Activated T-cell treated with anti-CD3 and anti-CD28 coated beads, Interleukin-2, amount 50 U/mL, for 4 hours (primary cell): Measurements from ENCODE around the gene CDK2AP2. TPM values are rescaled to one million over a fixed set of nuclear protein-coding genes. Genes with fewer than 3 reads are reported as not detected.

Source experiments
- ATAC-seq, 2 donors: fragments of 200-7000 bp; cut with Tn5 transposase; one replicate each; pipeline ENCODE4 v1.10.0; 2021
- DNase-seq: peaks from one replicate; pipeline ENCODE4 v3.0.0-alpha.2; 2020
- H3K27me3 Mint-ChIP-seq: one replicate; pipeline ENCODE4 v1.8.0; 2021; ENCODE audit warnings: low read depth, mixed read lengths
- H3K36me3 Mint-ChIP-seq: one replicate; pipeline ENCODE4 v1.8.0; 2022; ENCODE audit warnings: mixed read lengths; ENCODE audit not compliant: insufficient read depth
- H3K4me1 Mint-ChIP-seq: one replicate; pipeline ENCODE4 v1.8.0; 2021; ENCODE audit warnings: low read depth, mixed read lengths
- H3K4me3 Mint-ChIP-seq: one replicate; pipeline ENCODE4 v1.8.0; 2021; ENCODE audit warnings: mild to moderate bottlenecking, moderate library complexity, mixed read lengths
- H3K9me3 Mint-ChIP-seq: one replicate; pipeline ENCODE4 v1.8.0; 2021; ENCODE audit warnings: mixed read lengths
- total RNA-seq, 3 donors: library from RNA; stranded (reverse); gene quantifications; one replicate each; pipeline ENCODE4 v1.2.1, GENCODE V29; 2021

CDK2AP2 gene
- total RNA-seq, 3 donors from 2014 or later = 79.1 to 89.1 (median 86.2) TPM

DNA sequence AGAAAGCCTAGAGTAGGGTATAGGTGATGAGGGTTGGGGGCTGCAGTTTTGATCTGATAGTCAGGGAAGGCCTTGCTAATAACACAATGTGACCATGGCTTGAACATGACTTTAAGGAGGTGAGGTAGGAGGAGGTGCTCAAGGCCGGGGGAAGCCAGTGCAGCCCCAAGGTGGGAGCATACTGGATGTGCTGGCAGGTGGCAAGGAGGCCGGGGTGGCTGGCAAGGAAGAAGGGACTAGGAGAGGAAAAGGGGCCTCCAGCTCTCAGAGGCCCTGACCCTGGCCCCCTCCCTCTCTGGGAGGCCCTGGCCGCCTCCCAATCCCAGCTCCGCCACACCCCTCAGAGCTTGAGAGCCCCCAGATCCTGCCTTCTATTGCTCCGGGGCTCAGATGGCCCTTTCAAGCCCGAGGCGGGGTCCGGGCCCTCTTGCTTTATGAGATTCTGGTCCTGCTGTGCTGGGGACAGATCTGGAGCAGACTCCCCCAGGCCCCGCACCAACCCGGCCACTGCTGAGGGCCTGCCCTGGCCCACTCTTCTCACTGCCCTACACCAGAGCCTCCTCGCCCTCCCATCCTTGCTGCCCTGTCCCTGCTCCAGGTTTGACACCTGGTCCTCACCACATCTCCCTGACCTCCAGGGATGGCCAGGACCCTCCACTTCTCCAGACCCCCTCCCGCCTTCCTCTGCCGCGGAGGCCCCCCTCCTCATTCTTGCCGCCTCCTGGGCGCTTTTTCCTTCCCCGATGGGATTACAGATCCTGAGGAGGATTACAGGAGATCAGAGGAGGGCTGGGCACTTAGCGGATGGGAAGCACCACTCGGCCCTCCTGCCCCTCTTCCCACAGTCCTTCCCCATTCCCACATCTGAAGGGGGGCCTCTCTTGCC, 4.6 kb downstream of the CDK2AP2 start:
- Mint-ChIP-seq H3K9me3 (no peaks in the 10 kb centered on the region), H3K4me3 (peak overlapping the region; percentile 66), H3K36me3 (peaks cover 12% of the 10 kb centered on the region), H3K27me3 (no peaks in the 10 kb centered on the region), H3K4me1 (peaks cover 38% of the 10 kb centered on the region)
- ATAC-seq = no peak
- DNase-seq = no peak

DNA sequence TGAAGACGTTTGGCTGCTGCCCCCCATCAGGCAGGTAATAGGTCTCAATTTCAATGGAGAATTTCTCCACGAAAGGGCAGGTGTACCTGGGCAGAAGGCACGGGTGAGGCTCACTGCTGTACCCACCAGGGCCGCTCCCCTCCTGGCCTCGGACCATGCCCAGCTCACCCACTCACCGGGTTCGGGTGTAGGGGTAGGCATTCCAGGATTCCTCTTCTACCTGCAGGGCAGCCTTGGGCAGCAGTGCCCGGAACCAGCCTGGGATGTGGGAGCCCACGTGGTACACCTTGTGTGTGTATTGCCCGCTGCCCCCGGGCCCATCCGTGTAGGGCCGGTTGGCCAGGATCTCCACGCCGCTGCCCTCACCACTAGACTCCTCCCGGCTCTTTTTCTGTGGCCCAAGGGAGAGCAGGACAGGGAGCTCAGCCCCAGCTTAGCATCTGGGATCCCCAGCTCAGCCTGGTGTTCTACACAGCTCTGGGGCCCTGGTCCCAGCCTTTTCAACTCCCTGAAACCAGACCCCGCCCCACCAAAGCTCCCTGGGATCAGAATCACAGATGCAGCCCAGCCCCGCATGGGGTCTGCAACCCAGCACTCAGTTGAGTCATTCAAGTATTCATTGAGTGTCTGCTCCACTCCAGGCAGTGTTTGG, 5.5 kb downstream of the CDK2AP2 start:
- peak overlapping the region; percentile 66 for H3K4me3 Mint-ChIP-seq
- peaks cover 14% of the 10 kb centered on the region for H3K36me3 Mint-ChIP-seq
- ATAC-seq = no peak
- no peaks in the 10 kb centered on the region for H3K27me3 Mint-ChIP-seq
- no peaks in the 10 kb centered on the region for H3K9me3 Mint-ChIP-seq
- H3K4me1 Mint-ChIP-seq = peaks cover 38% of the 10 kb centered on the region
- no peak for DNase-seq

DNA sequence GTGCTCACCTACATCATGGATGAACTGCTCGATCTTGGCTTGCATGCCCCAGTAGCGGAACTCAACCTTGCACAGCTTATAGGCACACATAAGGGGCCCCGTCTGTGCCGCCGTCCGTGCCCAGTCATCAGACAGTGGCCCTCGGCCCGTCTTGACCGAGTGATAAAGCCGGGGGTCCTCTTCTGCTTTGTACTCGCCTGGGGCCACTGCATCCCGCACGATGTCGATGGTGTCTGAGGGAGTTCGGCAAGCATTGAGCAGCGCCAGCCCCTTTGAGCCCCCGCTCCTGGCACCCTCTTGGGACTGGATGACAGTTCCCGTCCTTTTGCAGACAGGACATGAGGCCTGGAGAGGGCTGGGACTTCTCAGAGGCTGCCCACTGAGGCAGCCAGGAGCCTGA, 6.1 kb downstream of the CDK2AP2 start:
- Mint-ChIP-seq H3K4me3 (no peak overlapping the region), H3K36me3 (peaks cover 14% of the 10 kb centered on the region), H3K9me3 (no peaks in the 10 kb centered on the region), H3K27me3 (no peaks in the 10 kb centered on the region), H3K4me1 (peaks cover 32% of the 10 kb centered on the region)
- no peak for DNase-seq
- no peak for ATAC-seq

DNA sequence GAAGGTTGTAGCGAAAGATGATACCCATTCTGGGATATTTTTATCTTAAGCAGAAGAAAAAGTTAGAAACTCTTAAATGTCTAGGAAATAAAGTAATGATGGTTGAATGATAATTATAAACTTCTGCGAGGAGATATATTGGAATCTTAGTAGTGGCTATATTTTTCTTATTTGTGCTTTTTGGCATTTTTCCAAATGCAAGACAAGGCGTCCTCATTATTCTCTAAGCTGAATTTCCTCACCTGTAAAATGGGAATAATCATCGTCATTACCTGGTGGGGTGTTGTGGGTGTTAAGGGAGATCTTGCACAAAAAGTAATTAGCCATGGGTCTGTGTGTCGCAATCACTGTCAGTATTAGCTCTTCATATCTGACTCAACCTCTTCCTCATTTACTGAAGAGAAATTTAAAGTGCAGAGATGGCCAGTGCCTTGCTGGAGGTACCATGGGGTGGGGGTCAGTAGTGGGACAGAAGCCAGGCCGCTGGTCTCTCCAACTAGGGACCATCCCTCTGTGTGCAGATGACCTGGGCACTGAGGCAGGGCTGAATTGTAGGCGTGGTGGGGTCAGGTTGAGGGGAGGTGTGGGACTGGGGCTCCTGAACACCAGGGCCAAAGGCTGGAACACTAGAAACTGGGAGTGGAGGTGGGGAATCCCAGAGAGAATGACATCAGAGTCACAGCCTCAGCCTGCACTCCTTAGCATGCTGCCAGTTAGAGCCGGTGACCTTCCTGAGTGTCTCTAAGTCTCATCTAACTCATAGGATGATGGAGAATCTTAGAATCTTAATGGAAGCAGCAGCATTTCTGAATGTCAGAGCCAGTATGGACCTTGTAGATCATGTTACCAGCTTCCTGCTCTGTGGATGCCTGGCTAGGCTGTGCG, 6.9 kb downstream of the CDK2AP2 start:
- H3K27me3 Mint-ChIP-seq = no peaks in the 10 kb centered on the region
- no peaks in the 10 kb centered on the region for H3K9me3 Mint-ChIP-seq
- peaks cover 26% of the 10 kb centered on the region for H3K4me1 Mint-ChIP-seq
- peaks cover 14% of the 10 kb centered on the region for H3K36me3 Mint-ChIP-seq
- ATAC-seq (no peak), DNase-seq (no peak)
- no peak overlapping the region for H3K4me3 Mint-ChIP-seq

DNA sequence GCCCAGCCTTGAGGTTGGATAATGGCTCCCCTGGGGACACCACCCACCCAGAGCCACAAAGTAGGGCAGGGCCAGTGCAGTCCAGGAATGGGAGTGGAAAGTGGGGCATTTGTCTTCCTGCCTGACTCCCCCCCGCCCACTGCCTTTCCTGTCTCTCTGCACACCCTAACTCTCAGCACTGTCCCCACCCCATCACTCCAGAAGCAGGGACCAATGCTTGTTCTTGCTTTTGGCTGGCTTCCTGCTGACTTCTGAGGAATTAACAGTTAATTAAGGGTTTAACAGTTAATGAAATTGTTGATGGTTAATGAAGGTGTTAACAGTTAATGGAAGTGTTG, 7.5 kb downstream of the CDK2AP2 start:
- Mint-ChIP-seq H3K4me1 (peaks cover 20% of the 10 kb centered on the region), H3K27me3 (no peaks in the 10 kb centered on the region), H3K4me3 (no peak overlapping the region), H3K36me3 (peaks cover 14% of the 10 kb centered on the region), H3K9me3 (no peaks in the 10 kb centered on the region)
- no peak for DNase-seq
- ATAC-seq = no peak

DNA sequence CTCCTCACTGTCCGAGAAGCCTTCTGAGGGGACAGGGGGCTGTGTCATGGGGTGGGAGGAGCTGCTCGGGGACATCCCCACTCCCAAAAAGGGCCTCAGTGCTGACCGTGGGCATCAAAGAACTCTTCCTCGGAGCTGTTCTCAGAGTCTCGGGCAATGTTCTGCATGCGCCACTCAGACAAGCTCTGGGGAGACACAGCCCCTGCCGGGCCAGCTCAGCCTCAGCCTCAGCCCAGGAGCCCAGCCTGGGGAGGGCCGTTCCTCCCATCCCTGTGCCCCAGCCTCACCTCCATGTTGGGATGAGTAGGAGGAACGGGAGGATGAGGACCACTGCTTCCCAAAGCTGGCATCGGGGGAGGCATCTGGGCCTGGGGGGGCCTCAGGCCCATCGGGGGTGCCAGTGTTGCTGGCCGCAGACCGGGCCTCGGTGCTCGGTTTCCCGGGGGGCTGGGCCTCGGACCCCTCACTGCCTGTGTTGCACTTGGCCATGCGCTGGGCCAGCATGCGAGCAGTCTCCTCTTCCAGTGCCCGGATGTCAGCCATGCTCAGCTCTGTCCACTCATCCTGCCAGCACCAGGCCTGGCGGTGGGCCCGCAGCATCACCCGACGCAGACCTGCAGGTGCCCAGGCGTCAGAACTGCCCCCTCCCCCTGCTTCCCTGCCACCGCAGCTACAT, 8.0 kb downstream of the CDK2AP2 start:
- DNase-seq = no peak
- H3K4me3 Mint-ChIP-seq = no peak overlapping the region
- H3K27me3 Mint-ChIP-seq = no peaks in the 10 kb centered on the region

DNA sequence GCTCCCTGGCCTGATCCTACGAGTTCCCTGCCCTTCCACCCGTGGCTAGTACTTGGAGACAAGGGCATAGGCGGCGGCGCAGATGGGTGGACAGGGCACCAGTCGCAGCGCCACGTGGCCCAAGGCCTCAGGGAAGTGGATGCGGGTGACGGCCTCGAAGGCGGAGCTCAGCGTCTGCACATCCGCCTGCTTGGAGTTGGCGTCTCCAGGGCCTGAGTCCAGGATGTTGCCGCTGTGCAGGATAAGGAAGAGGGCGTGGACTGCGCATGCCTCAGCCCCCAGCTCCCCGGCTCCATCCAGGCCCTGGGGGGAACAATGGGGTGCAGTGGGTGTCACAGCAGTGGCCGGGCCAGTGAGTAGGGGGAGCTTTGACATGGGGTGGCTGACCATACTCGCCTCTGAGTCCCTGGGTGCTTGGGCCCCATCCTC, 9.4 kb downstream of the CDK2AP2 start:
- H3K36me3 Mint-ChIP-seq = peaks cover 14% of the 10 kb centered on the region
- peaks cover 18% of the 10 kb centered on the region for H3K4me1 Mint-ChIP-seq
- ATAC-seq = no peak
- H3K27me3 Mint-ChIP-seq = no peaks in the 10 kb centered on the region
- no peak for DNase-seq
- no peak overlapping the region for H3K4me3 Mint-ChIP-seq
- no peaks in the 10 kb centered on the region for H3K9me3 Mint-ChIP-seq

More for the DNA sequence above, 8.0 kb downstream of the CDK2AP2 start:
- H3K36me3 Mint-ChIP-seq = peaks cover 14% of the 10 kb centered on the region
- H3K4me1 Mint-ChIP-seq = peaks cover 19% of the 10 kb centered on the region
- no peak for ATAC-seq
- H3K9me3 Mint-ChIP-seq = no peaks in the 10 kb centered on the region

DNA sequence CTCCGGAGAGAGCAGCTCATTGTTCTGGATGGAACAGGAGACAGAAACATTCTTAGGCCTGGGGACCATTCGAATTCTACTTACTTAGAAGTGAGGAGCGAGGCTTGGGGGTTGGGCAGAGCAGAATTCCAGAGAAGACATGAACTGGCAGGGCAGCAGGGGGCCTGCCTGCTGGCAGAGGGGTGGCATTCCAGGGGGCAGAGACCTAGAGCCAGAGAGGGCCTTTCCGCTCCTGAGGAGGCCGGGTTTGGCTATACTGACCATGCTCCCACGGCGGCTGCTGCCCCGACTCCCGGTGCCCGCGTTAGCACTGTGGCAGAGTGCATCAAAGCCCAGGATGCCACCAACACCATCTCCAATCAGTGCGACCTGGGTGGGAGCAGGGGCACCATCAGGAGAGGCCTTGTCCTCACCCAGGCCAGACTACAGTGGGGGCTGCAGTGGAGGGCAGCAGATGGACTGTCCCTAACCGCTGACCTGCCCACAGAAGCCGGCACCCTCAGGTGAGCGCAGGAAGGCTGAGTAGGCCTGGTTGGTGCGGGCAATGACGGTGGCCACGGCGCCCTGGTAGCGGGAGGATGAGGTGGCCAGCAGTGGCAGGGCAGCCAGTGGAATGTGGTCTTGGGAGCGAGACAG, 10.2 kb downstream of the CDK2AP2 start:
- no peaks in the 10 kb centered on the region for H3K27me3 Mint-ChIP-seq
- ATAC-seq = no peak
- DNase-seq = no peak
- no peak overlapping the region for H3K4me3 Mint-ChIP-seq
- H3K4me1 Mint-ChIP-seq = peaks cover 11% of the 10 kb centered on the region
- peaks cover 16% of the 10 kb centered on the region for H3K36me3 Mint-ChIP-seq
- no peaks in the 10 kb centered on the region for H3K9me3 Mint-ChIP-seq

DNA sequence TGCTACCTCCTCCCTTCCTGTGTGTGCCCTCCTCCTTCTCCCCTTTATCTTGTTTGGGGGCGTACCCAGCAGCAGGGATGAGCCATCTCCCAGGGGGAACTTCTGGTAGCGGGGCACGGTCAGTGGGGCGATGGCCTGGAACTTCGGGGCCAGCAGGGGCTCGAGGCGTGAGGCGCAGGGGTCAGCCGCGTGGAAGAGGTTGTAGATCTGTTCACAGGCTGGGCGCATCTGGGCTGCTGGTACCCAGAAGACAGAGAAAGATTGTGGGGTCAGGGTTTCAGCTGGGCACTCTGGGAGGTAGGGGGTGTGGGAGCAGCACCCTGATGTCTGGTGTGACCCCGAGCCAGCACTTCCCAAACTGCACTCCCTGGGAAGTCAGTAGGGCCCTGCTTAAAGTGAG, 11.8 kb downstream of the CDK2AP2 start:
- DNase-seq (no peak), ATAC-seq (no peak)
- Mint-ChIP-seq H3K36me3 (peaks cover 16% of the 10 kb centered on the region), H3K4me3 (no peak overlapping the region), H3K4me1 (peaks cover 7% of the 10 kb centered on the region), H3K27me3 (no peaks in the 10 kb centered on the region), H3K9me3 (no peaks in the 10 kb centered on the region)

DNA sequence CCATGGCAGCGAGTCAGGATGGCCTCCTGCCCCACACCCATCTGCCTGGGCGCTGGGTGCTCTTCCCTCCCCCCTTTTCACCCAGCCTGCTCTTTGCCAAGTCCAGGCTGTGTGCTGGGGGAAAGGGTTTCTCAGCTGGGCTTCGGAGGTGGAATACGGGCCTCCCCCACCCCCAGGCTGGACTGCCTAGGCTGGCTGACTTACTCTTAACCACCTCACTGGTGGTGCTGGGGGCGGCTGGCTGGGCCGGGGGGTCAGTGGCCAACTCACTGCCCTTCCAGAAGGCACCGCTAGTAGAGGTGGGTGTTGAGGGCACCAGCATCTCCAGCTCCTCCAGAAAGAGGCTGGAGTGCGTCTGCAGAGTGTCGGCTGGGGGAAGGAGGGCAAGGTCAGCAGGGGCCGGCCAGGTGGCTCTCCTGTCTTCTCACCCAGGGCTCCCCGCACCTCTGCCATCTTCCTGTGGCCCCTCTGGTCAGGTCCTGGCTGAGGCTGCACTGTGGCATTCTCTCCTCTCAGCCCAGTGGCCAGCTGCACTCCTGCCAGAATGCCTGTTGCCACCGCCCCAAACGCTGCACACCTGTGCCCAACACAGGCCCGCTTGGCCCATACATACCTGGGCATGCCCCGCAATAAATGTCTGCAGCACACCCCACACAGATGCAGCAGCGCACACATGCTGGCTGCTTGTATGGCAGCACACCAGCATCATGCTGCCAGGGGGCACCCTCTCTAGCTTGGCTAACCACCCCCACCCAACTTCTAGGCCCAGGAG, 12.5 kb downstream of the CDK2AP2 start:
- peaks cover 11% of the 10 kb centered on the region for H3K36me3 Mint-ChIP-seq
- no peaks in the 10 kb centered on the region for H3K4me1 Mint-ChIP-seq
- no peak for DNase-seq
- no peaks in the 10 kb centered on the region for H3K9me3 Mint-ChIP-seq
- no peak for ATAC-seq
- H3K4me3 Mint-ChIP-seq = no peak overlapping the region
- no peaks in the 10 kb centered on the region for H3K27me3 Mint-ChIP-seq

DNA sequence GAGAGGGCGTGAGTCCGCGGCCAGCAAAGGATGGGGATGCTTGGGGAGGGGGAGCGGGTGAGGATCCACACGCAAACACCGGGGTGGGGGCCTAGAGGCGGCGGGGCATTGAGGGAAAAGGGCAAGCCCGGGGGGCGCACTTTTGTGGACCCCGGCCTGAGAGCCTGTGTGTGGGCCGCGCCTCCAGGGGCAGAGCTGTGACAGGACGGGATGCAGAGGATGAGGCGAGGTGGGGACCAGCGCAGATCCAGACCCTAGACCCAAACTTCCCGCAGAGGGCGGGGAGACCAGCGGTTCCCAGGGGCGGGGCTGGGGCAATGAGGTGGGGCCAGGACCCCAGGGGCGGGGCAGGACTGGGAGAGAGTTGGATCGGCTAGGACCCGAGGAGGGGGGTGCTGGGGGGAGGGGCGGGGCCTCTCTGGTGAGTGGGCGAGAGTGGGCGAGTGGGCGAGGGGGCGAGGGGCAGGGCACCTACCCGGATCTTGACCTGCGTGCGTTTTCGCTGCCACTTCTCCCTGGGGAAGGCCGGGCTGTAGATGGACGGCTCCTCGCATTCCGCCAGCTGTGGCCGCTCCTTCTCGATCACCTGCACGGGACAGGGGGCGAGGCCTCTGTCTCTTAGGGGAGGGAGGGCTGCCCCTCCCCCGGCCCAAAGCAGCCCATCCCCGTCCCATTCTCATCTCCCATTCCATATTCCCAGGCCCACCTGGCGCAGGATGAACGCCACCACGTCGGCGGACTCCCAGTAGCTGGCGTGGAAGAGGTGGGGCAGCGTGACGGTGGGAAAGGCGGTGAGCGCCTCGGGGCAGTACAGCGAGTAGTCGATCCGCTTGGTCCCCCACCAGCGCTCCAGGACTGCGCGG, 13.4 kb downstream of the CDK2AP2 start:
- H3K36me3 Mint-ChIP-seq = peaks cover 14% of the 10 kb centered on the region
- no peak overlapping the region for H3K4me3 Mint-ChIP-seq
- ATAC-seq = no peak
- no peak for DNase-seq
- no peaks in the 10 kb centered on the region for H3K27me3 Mint-ChIP-seq
- H3K9me3 Mint-ChIP-seq = no peaks in the 10 kb centered on the region
- H3K4me1 Mint-ChIP-seq = peaks cover 3% of the 10 kb centered on the region

DNA sequence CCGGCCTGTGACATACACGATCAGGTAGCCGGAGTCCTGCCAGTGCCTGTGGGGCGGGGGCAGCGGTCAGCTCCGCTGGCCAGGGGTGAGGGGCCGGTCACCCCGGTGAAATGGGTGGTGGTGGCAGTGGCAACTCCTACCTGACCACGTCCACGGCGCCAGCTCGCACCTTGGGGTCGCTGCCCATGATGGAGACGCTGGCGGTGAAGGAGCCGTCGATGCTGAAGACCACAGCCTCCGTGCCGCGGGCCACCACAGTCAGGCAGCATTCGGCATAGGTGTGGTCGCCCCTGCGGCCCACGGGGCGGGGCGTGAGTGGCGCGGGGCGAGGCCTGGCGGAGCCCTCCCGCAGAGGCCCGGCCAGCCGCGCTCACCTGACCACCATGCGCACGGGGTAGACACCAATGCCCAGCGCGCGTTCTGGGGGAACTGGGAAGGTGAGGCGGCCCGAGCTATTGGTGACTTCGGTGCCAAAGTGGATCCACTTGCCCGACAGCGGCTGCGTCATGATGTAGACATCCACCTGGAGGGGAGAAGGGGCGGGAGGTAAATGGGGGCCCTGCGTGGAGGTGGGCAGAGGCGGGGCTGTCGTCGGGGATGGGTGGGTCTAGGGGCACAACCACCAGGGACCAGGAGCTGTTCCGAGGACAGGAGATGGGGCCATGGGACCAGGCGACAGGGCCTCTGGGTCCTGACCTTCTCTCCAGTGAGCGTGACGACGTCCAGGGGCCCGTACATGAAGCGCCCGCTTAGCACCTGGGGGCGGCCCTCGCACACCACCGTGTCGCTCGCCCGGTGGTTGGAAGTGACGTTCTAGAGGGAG, 14.2 kb downstream of the CDK2AP2 start:
- no peak for ATAC-seq
- Mint-ChIP-seq H3K36me3 (peaks cover 14% of the 10 kb centered on the region), H3K4me3 (no peak overlapping the region), H3K4me1 (peaks cover 7% of the 10 kb centered on the region), H3K27me3 (no peaks in the 10 kb centered on the region), H3K9me3 (no peaks in the 10 kb centered on the region)
- no peak for DNase-seq
